Esophagus squamous epithelium (tissue), 5 donors: ENCODE results near the gene PCSK5. TPM values are rescaled to one million over a fixed set of nuclear protein-coding genes. Genes with fewer than 3 reads are reported as not detected.

ENCODE experiments used
- DNase-seq: peaks from one replicate; lab custom pipeline; 2025; lab: John Stamatoyannopoulos, UW
- H3K27ac ChIP-seq, 4 donors: fragments of 200-600 bp; sonication (generic); one replicate each; pipeline ENCODE4 v1.5.1; 2016 to 2019; ENCODE audit warnings: mild to moderate bottlenecking in 1 of 4
- H3K27me3 ChIP-seq, 4 donors: fragments of 200-600 bp; sonication (generic); 1 replicate in 3 of 4; 2 replicates in 1 of 4; pipeline versions ENCODE4 v1.5.1 to v1.6.0; 2017 to 2021; ENCODE audit warnings: antibody characterized with exemption in 1 of 4
- H3K36me3 ChIP-seq, 3 donors: fragments of 200-600 bp; sonication (generic); one replicate each; pipeline ENCODE4 v1.5.1; 2016 to 2019
- H3K4me1 ChIP-seq, 3 donors: fragments of 200-600 bp; sonication (generic); one replicate each; pipeline ENCODE4 v1.5.1; 2017 to 2019
- H3K4me3 ChIP-seq, 4 donors: fragments of 200-600 bp; sonication (generic); 1 replicate in 3 of 4; 2 replicates in 1 of 4; pipeline ENCODE4 v1.5.1; 2016 to 2019; ENCODE audit warnings: mild to moderate bottlenecking in 2 of 4, moderate library complexity in 1 of 4
- H3K9me3 ChIP-seq, 3 donors: fragments of 200-600 bp; sonication (generic); one replicate each; pipeline ENCODE4 v1.5.1; 2016 to 2019
- CTCF ChIP-seq, 6 experiments: fragments of 450-650 bp in 4 of 6; fragments of 200-600 bp in 2 of 6; sonication (generic) in 2 of 6; IDR thresholded peaks; one replicate each; pipeline ENCODE4 v1.5.1; 2016 to 2019; ENCODE audit warnings: antibody characterized with exemption in 6 of 6, mild to moderate bottlenecking in 4 of 6, moderate library complexity in 4 of 6
- POLR2A ChIP-seq, 4 donors: fragments of 450-650 bp; IDR thresholded peaks; one replicate each; pipeline ENCODE4 v1.6.1; 2017; ENCODE audit warnings: antibody characterized with exemption in 4 of 4, mild to moderate bottlenecking in 4 of 4, moderate library complexity in 3 of 4
- WGBS, 2 donors: methylation state at CpG; one replicate each; pipeline ENCODE4 v1.1.5; 2018; 5-methylcytosine and 5-hydroxymethylcytosine counted together
- intact Hi-C: fragments of 100-400 bp; cut with DNase I; formaldehyde crosslinking; loops from one replicate; pipeline ENCODE4 v1.15.0; 2022
- total RNA-seq, 4 donors: library from RNA; depleted of rRNA; stranded (reverse); fragments of >200 nt; gene quantifications; one replicate each; pipeline ENCODE4 v1.1.0, GENCODE V29; 2016
- donor health status: DM: yes; HTN: yes; CAD: no.

PCSK5 gene
- total RNA-seq, 4 donors from 2014 or later = 8.4 to 33.8 (median 24.2) TPM

DNA sequence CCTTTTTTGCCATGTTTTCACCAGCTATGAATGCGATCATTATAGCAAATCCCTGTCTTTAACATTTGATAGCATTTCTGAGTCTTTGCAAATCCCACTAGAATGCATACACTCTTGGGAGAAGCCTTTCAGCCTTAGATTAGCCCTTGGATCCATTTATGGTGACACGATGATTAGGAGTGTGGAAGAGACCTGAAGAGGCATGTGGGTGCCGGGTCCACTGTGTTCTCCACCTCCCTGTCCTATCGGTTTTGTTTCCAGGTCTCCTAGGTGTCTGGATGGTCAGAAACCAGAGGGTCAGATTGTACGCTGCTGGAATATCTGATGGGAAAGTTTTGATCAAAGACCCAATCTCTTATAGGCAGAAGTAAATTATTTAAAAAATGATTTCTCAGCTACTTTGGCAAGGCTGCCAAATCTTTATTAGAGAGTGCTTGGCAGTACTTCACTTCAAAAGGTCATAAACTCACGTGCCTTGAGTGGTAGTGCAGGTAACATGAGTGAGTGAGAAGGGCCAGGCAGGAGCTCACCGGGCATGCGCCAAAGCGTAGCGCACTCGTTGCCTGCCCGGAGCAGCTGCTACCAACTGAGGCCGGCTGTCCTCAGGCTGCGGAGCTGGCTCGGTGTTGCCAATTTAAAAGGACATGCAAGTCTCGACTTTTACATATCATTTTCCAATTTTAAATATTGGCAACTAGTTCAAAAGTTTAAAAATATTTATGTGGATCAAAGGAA lies 51.3 kb downstream of the PCSK5 start:
- DNase-seq = no peak
- no peaks in the 10 kb centered on the region for H3K9me3 ChIP-seq
- 85 to 91% methylated on average over 14 to 16 of the region's 16 CpGs for WGBS, 2 donors
- no peak overlapping the region for H3K4me3 ChIP-seq
- no peak overlapping the region for H3K27ac ChIP-seq
- H3K27me3 ChIP-seq = no peaks in the 10 kb centered on the region
- TF ChIP-seq CTCF (IDR thresholded peaks at IDR 0.05) (no peak), POLR2A (IDR thresholded peaks at IDR 0.05) (no peak)
- intact Hi-C loops = no loop called here
- H3K36me3 ChIP-seq = no peaks in the 10 kb centered on the region
- H3K4me1 ChIP-seq = peaks cover 0 to 6% (median 0%) of the 10 kb centered on the region in 3 donors

DNA sequence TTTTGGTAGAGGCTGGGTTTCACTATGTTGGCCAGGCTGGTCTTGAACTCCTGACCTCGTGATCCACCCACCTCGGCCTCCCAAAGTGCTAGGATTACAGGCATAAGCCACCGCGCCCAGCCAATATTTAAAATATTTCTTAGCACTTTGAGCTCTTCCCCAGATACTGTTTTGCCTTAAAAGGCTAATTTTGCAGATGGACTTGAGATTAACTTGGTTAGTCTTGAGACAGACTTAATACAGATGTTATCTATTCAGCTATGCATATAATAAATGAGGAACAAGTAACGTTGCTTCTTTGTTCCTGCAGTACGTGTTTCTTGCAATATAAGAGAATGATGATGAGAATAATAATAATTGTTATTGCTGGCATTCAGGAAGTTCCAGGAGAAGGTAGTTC lies 56.3 kb downstream of the PCSK5 start:
- H3K36me3 ChIP-seq = peaks cover 0 to 21% (median 0%) of the 10 kb centered on the region in 3 donors
- intact Hi-C loops = no loop called here
- no peak for TF ChIP-seq POLR2A (IDR thresholded peaks at IDR 0.05)
- no peak for TF ChIP-seq CTCF (IDR thresholded peaks at IDR 0.05)
- H3K27ac ChIP-seq = no peak overlapping the region
- H3K4me1 ChIP-seq = peaks cover 0 to 12% (median 0%) of the 10 kb centered on the region in 3 donors
- H3K4me3 ChIP-seq = no peak overlapping the region
- H3K9me3 ChIP-seq = no peaks in the 10 kb centered on the region
- DNase-seq = no peak
- H3K27me3 ChIP-seq = no peaks in the 10 kb centered on the region
- WGBS, 2 donors = 86 to 89% methylated on average over 6 of the region's 6 CpGs

DNA sequence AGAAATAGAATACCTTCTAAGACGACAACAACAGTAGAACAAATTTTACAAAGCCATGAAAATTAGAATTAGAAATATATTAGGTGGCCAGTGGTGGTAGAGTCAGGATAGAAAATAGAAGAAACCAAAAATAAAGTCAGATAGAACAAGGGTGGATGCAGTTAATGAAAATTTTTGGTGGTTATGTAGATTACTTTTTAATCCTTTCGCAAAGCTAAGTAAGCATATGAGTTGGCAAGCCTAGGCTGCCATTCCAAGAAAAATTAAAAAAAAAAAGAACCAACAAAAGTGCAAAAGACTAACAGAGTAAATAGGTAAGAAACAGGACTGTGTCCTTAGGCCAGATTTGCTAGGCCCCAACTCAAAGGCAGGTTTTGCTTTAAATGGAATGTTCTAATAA lies 56.8 kb downstream of the PCSK5 start:
- H3K27me3 ChIP-seq = no peaks in the 10 kb centered on the region
- intact Hi-C loops = no loop called here
- no peak overlapping the region for H3K4me3 ChIP-seq
- 72 to 86% methylated on average over 2 of the region's 2 CpGs for WGBS, 2 donors
- TF ChIP-seq POLR2A (IDR thresholded peaks at IDR 0.05) = no peak
- TF ChIP-seq CTCF (IDR thresholded peaks at IDR 0.05) = no peak
- H3K27ac ChIP-seq = no peak overlapping the region
- peaks cover 0 to 21% (median 0%) of the 10 kb centered on the region in 3 donors for H3K36me3 ChIP-seq
- H3K9me3 ChIP-seq = no peaks in the 10 kb centered on the region
- H3K4me1 ChIP-seq = peaks cover 0 to 12% (median 0%) of the 10 kb centered on the region in 3 donors
- DNase-seq = no peak

DNA sequence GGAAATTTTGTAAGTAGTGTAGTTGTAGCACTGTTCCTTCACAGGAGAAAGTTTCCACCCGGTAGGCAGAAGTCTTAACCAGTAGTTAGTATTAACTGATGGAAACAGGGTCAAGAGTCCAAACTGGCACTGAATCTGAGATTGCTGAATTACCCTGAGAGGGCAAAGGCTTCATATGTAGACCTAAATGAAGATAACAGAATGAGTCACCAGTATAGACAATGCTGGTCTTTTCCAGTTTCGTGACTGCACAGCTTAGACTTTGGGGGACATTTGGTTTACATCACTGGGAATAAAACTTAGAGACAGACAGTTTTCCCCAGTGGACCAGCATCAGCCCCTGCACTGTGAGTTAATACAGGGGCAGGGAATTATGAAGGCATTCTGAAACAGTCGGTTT lies 60.5 kb downstream of the PCSK5 start:
- Histone ChIP-seq H3K27ac (no peak overlapping the region), H3K4me1 (peaks cover 0 to 33% (median 6%) of the 10 kb centered on the region in 3 donors), H3K36me3 (peaks cover 0 to 21% (median 0%) of the 10 kb centered on the region in 3 donors), H3K9me3 (no peaks in the 10 kb centered on the region), H3K27me3 (no peaks in the 10 kb centered on the region), H3K4me3 (no peak overlapping the region)
- intact Hi-C loops = no loop called here
- TF ChIP-seq POLR2A (IDR thresholded peaks at IDR 0.05) = no peak
- TF ChIP-seq CTCF (IDR thresholded peaks at IDR 0.05) = no peak
- 84 to 90% methylated on average over 3 of the region's 3 CpGs for WGBS, 2 donors
- no peak for DNase-seq

DNA sequence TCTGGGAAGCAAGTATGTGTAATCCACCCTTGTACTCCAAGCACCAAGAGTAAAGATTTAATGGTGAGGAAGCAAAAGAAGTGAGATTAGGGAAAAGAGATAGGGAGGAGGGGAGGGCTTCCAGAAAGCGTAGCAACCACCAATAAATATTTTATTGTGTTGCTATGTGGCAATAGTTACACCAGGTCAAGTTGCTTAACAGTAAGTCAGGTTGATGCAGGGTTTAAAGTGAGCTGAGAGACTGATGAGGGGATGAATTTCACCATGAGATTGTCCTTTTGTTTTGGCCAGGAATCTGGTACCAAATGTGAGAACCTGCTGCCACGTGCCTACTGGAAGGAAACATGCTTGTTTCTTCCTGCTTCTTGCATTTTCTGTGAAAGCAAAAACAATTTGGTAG lies 62.7 kb downstream of the PCSK5 start:
- intact Hi-C loops = no loop called here
- Histone ChIP-seq H3K4me3 (no peak overlapping the region), H3K36me3 (peaks cover 0 to 14% (median 0%) of the 10 kb centered on the region in 3 donors), H3K27ac (no peak overlapping the region), H3K27me3 (no peaks in the 10 kb centered on the region), H3K4me1 (peaks cover 5 to 42% (median 12%) of the 10 kb centered on the region in 3 donors), H3K9me3 (no peaks in the 10 kb centered on the region)
- no peak for TF ChIP-seq CTCF (IDR thresholded peaks at IDR 0.05)
- TF ChIP-seq POLR2A (IDR thresholded peaks at IDR 0.05) = no peak
- WGBS, 2 donors = 27 to 46% methylated on average over 2 of the region's 2 CpGs
- no peak for DNase-seq
